PC-9 (cell line): ENCODE results near the gene DMBT1.

Source experiments
- CTCF ChIP-seq: fragments of 200-600 bp; sonication (generic); conservative IDR thresholded peaks from 2 replicates; pipeline ENCODE4 v1.6.1; 2017; ENCODE audit warnings: mixed run types, antibody characterized with exemption, mild to moderate bottlenecking, moderate library complexity
- EZH2 ChIP-seq: fragments of 200-600 bp; sonication (generic); IDR thresholded peaks from 2 replicates; pipeline ENCODE4 v1.8.0; 2017; ENCODE audit warnings: antibody characterized with exemption, low read depth

DNA sequence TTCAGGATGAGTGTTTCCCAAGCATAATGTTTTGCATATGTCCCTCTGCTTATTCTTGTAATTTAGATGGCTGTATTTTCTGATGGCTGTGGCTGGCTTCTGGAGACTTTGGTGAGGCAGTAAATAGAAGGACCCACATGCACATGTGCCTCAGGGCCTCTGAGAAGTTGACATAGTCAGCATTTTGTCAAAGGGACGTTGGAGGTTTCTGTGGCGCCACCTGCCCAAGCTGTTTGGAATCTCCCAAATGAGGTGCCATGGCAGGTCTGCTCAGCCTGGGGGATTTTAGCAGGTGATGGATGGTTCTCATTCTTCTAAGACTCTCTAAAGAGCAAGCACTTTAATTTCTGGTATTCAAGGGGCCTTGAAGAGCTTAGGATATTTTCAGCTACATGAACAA, 109.3 kb downstream of the DMBT1 start:
- no peak for TF ChIP-seq CTCF
- no peak for TF ChIP-seq EZH2
